AG04449 (cell line): ENCODE data around the gene COLEC12.
"Not testable (repeated sequence)": the region's sequence is repeated elsewhere in the genome, so short reads cannot be mapped to it uniquely, and the experiment has no call there.

Source experiments
- CTCF ChIA-PET: fragments of 350-600 bp; formaldehyde crosslinking; extraction: SDS; loops from one replicate; lab custom pipeline; 2021; ENCODE audit warnings: antibody characterized with exemption; lab: Yijun Ruan, JAX
- POLR2A ChIA-PET: fragments of 400-600, 350-600 bp; formaldehyde crosslinking; extraction: SDS; loops from one replicate; lab custom pipeline; 2020; ENCODE audit warnings: antibody characterized with exemption, inconsistent platforms; lab: Yijun Ruan, JAX
- DNase-seq: peaks from one replicate; pipeline ENCODE4 v3.0.0-alpha.2; 2010; ENCODE audit warnings: low read depth, low spot score
- H3K4me3 ChIP-seq: 2 replicates; pipeline ENCODE4 v1.5.1; 2011; ENCODE audit warnings: low read depth, mild to moderate bottlenecking, control low read depth, low read length
- TF ChIP-seq, protein P1 (sequence below): IDR thresholded peaks from one replicate; pipeline ENCODE4 v1.5.1; 2011; ENCODE audit warnings: mild to moderate bottlenecking, moderate library complexity, low read length, control low read depth, inconsistent platforms; ENCODE audit not compliant: insufficient read depth; ENCODE audit errors: missing control alignments

COLEC12 gene

GRCh38 chr18:310042-310441 lies 190.5 kb downstream of the COLEC12 start:
- POLR2A ChIA-PET, result no interaction called here
- H3K4me3 ChIP-seq, result no peak overlapping the region
- no peak for DNase-seq
- CTCF ChIA-PET, result interaction anchor here (0.8 kb wide), 1 partner anchor 314 kb away, joined by 3 read pairs; no protein-coding TSS in a partner anchor
- TF ChIP-seq, protein P1, sequence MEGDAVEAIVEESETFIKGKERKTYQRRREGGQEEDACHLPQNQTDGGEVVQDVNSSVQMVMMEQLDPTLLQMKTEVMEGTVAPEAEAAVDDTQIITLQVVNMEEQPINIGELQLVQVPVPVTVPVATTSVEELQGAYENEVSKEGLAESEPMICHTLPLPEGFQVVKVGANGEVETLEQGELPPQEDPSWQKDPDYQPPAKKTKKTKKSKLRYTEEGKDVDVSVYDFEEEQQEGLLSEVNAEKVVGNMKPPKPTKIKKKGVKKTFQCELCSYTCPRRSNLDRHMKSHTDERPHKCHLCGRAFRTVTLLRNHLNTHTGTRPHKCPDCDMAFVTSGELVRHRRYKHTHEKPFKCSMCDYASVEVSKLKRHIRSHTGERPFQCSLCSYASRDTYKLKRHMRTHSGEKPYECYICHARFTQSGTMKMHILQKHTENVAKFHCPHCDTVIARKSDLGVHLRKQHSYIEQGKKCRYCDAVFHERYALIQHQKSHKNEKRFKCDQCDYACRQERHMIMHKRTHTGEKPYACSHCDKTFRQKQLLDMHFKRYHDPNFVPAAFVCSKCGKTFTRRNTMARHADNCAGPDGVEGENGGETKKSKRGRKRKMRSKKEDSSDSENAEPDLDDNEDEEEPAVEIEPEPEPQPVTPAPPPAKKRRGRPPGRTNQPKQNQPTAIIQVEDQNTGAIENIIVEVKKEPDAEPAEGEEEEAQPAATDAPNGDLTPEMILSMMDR, result no peak

GRCh38 chr18:308086-308485 lies 192.4 kb downstream of the COLEC12 start:
- DNase-seq, CTCF ChIA-PET, POLR2A ChIA-PET, H3K4me3 ChIP-seq: not testable (repeated sequence)

DNA sequence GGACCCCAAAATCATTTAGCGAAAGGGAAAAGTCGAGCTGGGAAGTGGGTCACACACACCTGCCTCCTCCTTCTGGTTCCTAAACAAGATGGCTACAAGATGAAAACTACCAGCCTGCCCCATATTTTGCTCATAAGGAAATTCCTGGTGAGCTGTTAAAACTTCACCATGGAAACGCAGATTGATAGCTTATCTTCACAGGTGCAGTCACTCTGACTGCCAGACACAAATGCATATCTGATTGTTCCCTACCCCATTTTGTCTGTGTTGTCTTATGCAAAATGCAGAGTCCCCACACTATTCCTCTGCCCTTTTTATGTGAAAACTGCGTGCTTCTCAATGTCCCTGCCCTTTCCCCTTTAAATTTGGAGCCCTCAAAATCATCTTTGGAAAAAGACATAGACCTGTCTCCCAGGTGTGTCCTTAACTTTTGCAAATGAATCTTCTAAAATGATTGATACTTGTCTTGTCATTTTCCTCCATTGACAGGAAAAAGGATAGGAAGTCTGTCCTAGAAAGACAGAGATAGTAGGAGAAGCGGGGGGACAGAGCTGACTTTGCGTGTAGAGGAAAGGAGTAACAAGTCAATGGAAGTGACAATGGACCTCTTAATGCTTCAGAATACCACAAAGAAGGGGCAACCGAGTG lies 193.8 kb downstream of the COLEC12 start:
- no peak for DNase-seq
- H3K4me3 ChIP-seq, result no peak overlapping the region
- TF ChIP-seq, protein P1, result no peak
- ChIA-PET CTCF (interaction anchor here (1.2 to 1.9 kb wide), 2 partner anchors 10 to 317 kb away, joined by 4 to 5 read pairs; no protein-coding TSS in a partner anchor), POLR2A (no interaction called here)

GRCh38 chr18:305003-305501 lies 195.4 kb downstream of the COLEC12 start:
- ChIA-PET CTCF (interaction anchor here (1.9 kb wide), 2 partner anchors 12 to 319 kb away, joined by 5 to 6 read pairs; no protein-coding TSS in a partner anchor), POLR2A (no interaction called here)
- TF ChIP-seq, protein P1, result no peak
- DNase-seq, result no peak
- no peak overlapping the region for H3K4me3 ChIP-seq

DNA sequence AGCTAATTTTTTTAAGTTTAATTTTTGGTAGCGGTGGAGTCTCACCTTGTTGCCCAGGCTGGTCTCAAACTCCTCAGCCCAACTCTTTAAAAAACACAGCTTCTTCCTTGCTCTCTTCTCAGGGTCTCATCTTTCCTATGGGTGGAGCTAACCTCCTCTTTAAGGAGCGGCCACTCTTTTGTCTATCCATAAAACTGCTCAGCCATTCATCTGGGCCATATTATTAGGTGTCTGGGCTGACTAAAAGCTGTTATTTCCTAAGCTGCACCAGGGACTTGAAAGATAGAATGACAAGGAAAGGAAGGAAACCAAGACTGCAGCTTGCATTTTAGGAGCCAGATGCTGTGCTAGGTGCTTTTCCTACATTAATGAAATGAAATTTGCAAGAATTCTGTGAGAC lies 196.9 kb downstream of the COLEC12 start:
- DNase-seq, result no peak
- no peak overlapping the region for H3K4me3 ChIP-seq
- CTCF ChIA-PET, result interaction anchor here (1.2 to 2.1 kb wide), 3 partner anchors 9 to 314 kb away, joined by 3 to 6 read pairs (median 5); no protein-coding TSS in a partner anchor
- TF ChIP-seq, protein P1, result no peak
- POLR2A ChIA-PET, result no interaction called here

DNA sequence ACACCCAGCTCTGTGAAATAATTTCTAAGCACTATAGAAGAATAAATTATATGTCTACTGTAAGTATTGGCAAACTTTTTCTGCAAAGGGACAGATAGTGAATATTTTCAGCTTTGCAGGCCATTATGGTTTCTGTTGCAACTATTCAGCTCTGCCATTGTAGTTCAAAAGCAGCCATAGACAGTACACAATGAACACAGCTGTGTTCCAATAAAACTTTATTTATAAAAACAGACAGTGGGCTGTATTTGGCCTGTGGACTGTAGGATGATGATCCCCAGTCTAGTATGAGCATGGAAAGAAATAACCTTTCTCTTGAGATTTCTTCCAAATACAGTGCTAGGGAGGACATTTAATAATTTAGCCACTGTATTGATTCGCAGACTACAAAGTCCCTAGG lies 197.5 kb downstream of the COLEC12 start:
- TF ChIP-seq, protein P1, result no peak
- H3K4me3 ChIP-seq, result no peak overlapping the region
- DNase-seq, result no peak
- ChIA-PET CTCF (interaction anchor here (1.2 to 2.1 kb wide), 2 partner anchors 10 to 315 kb away, joined by 3 to 5 read pairs; no protein-coding TSS in a partner anchor), POLR2A (no interaction called here)
